ENCODE measurements around the gene NAPEPLD.
A peak's percentile ranks its signal among the peaks of the same experiment; 100 is the strongest.
"Not testable (repeated sequence)": the region's sequence is repeated elsewhere in the genome, so short reads cannot be mapped to it uniquely, and the experiment has no call there.

NAPEPLD gene

GRCh38 chr7:103097041-103097440 lies 51.9 kb downstream of the NAPEPLD start:
- no peaks in the 10 kb centered on the region for H3K4me1 ChIP-seq
- H3K79me2 ChIP-seq, result no peaks in the 10 kb centered on the region
- no peak overlapping the region for H3K27ac ChIP-seq
- no peak for TF ChIP-seq CTCF (IDR thresholded peaks at IDR 0.05)
- no peaks in the 10 kb centered on the region for H3K36me3 ChIP-seq (ENCODE audit: control insufficient read depth, insufficient read depth, low read length)
- H3K9ac ChIP-seq, result no peak overlapping the region
- no peak overlapping the region for H2AFZ ChIP-seq
- no peak overlapping the region for H3K4me3 ChIP-seq (ENCODE audit: low read depth, low read length)
- H3K4me2 ChIP-seq (ENCODE audit: low read length), result no peak overlapping the region
- no peaks in the 10 kb centered on the region for H3K9me3 ChIP-seq (ENCODE audit: control insufficient read depth, low read length)
- H3K27me3 ChIP-seq (ENCODE audit: control insufficient read depth, insufficient read depth, low read length), result no peaks in the 10 kb centered on the region

GRCh38 chr7:103095558-103095957 lies 53.3 kb downstream of the NAPEPLD start:
- H3K4me2 ChIP-seq (ENCODE audit: low read length); H3K79me2 ChIP-seq; H3K36me3 ChIP-seq (ENCODE audit: control insufficient read depth, insufficient read depth, low read length); H3K27me3 ChIP-seq (ENCODE audit: control insufficient read depth, insufficient read depth, low read length); H3K9ac ChIP-seq; H3K4me1 ChIP-seq; H2AFZ ChIP-seq; H3K9me3 ChIP-seq (ENCODE audit: control insufficient read depth, low read length); H3K4me3 ChIP-seq (ENCODE audit: low read depth, low read length); H3K27ac ChIP-seq: not testable (repeated sequence)

GRCh38 chr7:103094102-103094501 lies 54.8 kb downstream of the NAPEPLD start:
- Histone ChIP-seq H3K9ac (no peak overlapping the region), H3K79me2 (no peaks in the 10 kb centered on the region), H3K9me3 (ENCODE audit: control insufficient read depth, low read length) (no peaks in the 10 kb centered on the region), H3K27ac (no peak overlapping the region), H3K4me3 (ENCODE audit: low read depth, low read length) (no peak overlapping the region), H3K4me2 (ENCODE audit: low read length) (no peak overlapping the region), H3K4me1 (no peaks in the 10 kb centered on the region), H2AFZ (no peak overlapping the region), H3K36me3 (ENCODE audit: control insufficient read depth, insufficient read depth, low read length) (no peaks in the 10 kb centered on the region), H3K27me3 (ENCODE audit: control insufficient read depth, insufficient read depth, low read length) (no peaks in the 10 kb centered on the region)
- peak; percentile 20 for TF ChIP-seq CTCF (IDR thresholded peaks at IDR 0.05)

GRCh38 chr7:103093429-103093828 lies 55.5 kb downstream of the NAPEPLD start:
- Histone ChIP-seq H3K4me3 (ENCODE audit: low read depth, low read length) (no peak overlapping the region), H3K27me3 (ENCODE audit: control insufficient read depth, insufficient read depth, low read length) (no peaks in the 10 kb centered on the region), H3K27ac (no peak overlapping the region), H3K9ac (no peak overlapping the region), H3K79me2 (no peaks in the 10 kb centered on the region), H3K9me3 (ENCODE audit: control insufficient read depth, low read length) (no peaks in the 10 kb centered on the region), H2AFZ (no peak overlapping the region), H3K36me3 (ENCODE audit: control insufficient read depth, insufficient read depth, low read length) (no peaks in the 10 kb centered on the region), H3K4me2 (ENCODE audit: low read length) (no peak overlapping the region), H3K4me1 (no peaks in the 10 kb centered on the region)
- no peak for TF ChIP-seq CTCF (IDR thresholded peaks at IDR 0.05)

GRCh38 chr7:103092321-103092720 lies 56.6 kb downstream of the NAPEPLD start:
- not testable (repeated sequence) for H3K4me3 ChIP-seq (ENCODE audit: low read depth, low read length); H3K27ac ChIP-seq; H3K27me3 ChIP-seq (ENCODE audit: control insufficient read depth, insufficient read depth, low read length); H2AFZ ChIP-seq; H3K79me2 ChIP-seq; H3K4me1 ChIP-seq; H3K9me3 ChIP-seq (ENCODE audit: control insufficient read depth, low read length); H3K36me3 ChIP-seq (ENCODE audit: control insufficient read depth, insufficient read depth, low read length); H3K4me2 ChIP-seq (ENCODE audit: low read length); H3K9ac ChIP-seq

- TF ChIP-seq CTCF (IDR thresholded peaks at IDR 0.05), result no peak
- Histone ChIP-seq H3K27me3 (ENCODE audit: control insufficient read depth, insufficient read depth, low read length) (no peaks in the 10 kb centered on the region), H2AFZ (no peak overlapping the region), H3K4me3 (ENCODE audit: low read depth, low read length) (no peak overlapping the region), H3K27ac (no peak overlapping the region), H3K9me3 (ENCODE audit: control insufficient read depth, low read length) (no peaks in the 10 kb centered on the region), H3K4me2 (ENCODE audit: low read length) (no peak overlapping the region), H3K36me3 (ENCODE audit: control insufficient read depth, insufficient read depth, low read length) (no peaks in the 10 kb centered on the region), H3K4me1 (no peaks in the 10 kb centered on the region), H3K9ac (no peak overlapping the region), H3K79me2 (peaks cover 16% of the 10 kb centered on the region)
Observed at GRCh38 chr7:103083210-103083609, 65.7 kb downstream of the NAPEPLD start.

All from parathyroid adenoma (tissue), 2 donors.